Smooth muscle cell (in vitro differentiated cells): Measurements from ENCODE around the gene ABHD5. TPM values are rescaled to one million over a fixed set of nuclear protein-coding genes. Genes with fewer than 3 reads are reported as not detected.

Experiments
- DNase-seq: peaks from one replicate; lab custom pipeline; 2025; ENCODE audit not compliant: unreplicated experiment; lab: John Stamatoyannopoulos, UW
- H2AFZ ChIP-seq: fragments of 200-600 bp; sonication (generic); 2 replicates; pipeline ENCODE4 v1.6.0; 2016; ENCODE audit warnings: antibody characterized with exemption, low read depth, mild to moderate bottlenecking
- H3F3A ChIP-seq: fragments of 200-600 bp; sonication (generic); 2 replicates; pipeline ENCODE4 v1.6.0; 2017; ENCODE audit warnings: antibody characterized with exemption, low read depth
- H3K27ac ChIP-seq: fragments of 200-600 bp; sonication (generic); 2 replicates; pipeline ENCODE4 v1.5.1; 2016; ENCODE audit warnings: low read depth, mild to moderate bottlenecking
- H3K27me3 ChIP-seq: fragments of 200-600 bp; sonication (generic); 2 replicates; pipeline ENCODE4 v1.6.1; 2016; ENCODE audit warnings: low read depth, mild to moderate bottlenecking
- H3K36me3 ChIP-seq: fragments of 200-600 bp; sonication (generic); 2 replicates; pipeline ENCODE4 v1.5.1; 2016; ENCODE audit warnings: low read depth
- H3K4me1 ChIP-seq: fragments of 200-600 bp; sonication (generic); 2 replicates; pipeline ENCODE4 v1.5.1; 2016; ENCODE audit warnings: low read depth
- H3K4me2 ChIP-seq: fragments of 200-600 bp; sonication (generic); 2 replicates; pipeline ENCODE4 v1.6.0; 2016; ENCODE audit warnings: mild to moderate bottlenecking
- H3K4me3 ChIP-seq: fragments of 200-600 bp; sonication (generic); 2 replicates; pipeline ENCODE4 v1.5.1; 2016; ENCODE audit warnings: mild to moderate bottlenecking
- H3K79me2 ChIP-seq: fragments of 200-600 bp; sonication (generic); 2 replicates; pipeline ENCODE4 v1.6.0; 2016; ENCODE audit warnings: low read depth, mild to moderate bottlenecking
- H3K9ac ChIP-seq: fragments of 200-600 bp; sonication (generic); 2 replicates; pipeline ENCODE4 v1.6.0; 2016; ENCODE audit warnings: low read depth
- H3K9me3 ChIP-seq: fragments of 200-600 bp; sonication (generic); replicated peaks from 2 replicates; pipeline ENCODE4 v1.5.1; 2016; ENCODE audit warnings: low read depth
- H4K20me1 ChIP-seq: fragments of 200-600 bp; sonication (generic); 2 replicates; pipeline ENCODE4 v1.6.0; 2016; ENCODE audit warnings: low read depth
- WGBS: methylation state at CpG from one replicate; pipeline ENCODE4 v1.1.7; 2016; ENCODE audit warnings: low lambda C conversion rate; 5-methylcytosine and 5-hydroxymethylcytosine counted together
- polyA plus RNA-seq: library from polyadenylated mRNA; unstranded; fragments of >200 nt; fragmentation: Nextera tagmentation; extraction: Ambion mirVana; gene quantifications from 2 replicates; pipeline ENCODE4 v1.2.1, GENCODE V29; 2016
- total RNA-seq: library from RNA; depleted of rRNA; stranded (reverse); fragments of >200 nt; gene quantifications from 2 replicates; pipeline ENCODE4 v1.2.3, GENCODE V29; 2014
- TF ChIP-seq, protein P1 (sequence below): fragments of 200-600 bp; sonication (generic); IDR thresholded peaks from 2 replicates; pipeline ENCODE4 v1.5.1; 2017; ENCODE audit warnings: borderline replicate concordance, mild to moderate bottlenecking, antibody characterized with exemption; ENCODE audit not compliant: insufficient read depth, poor library complexity, severe bottlenecking

ABHD5 gene
- total and polyA plus RNA-seq, 2 experiments from 2014 or later, result 8.6 to 9.3 TPM

DNA sequence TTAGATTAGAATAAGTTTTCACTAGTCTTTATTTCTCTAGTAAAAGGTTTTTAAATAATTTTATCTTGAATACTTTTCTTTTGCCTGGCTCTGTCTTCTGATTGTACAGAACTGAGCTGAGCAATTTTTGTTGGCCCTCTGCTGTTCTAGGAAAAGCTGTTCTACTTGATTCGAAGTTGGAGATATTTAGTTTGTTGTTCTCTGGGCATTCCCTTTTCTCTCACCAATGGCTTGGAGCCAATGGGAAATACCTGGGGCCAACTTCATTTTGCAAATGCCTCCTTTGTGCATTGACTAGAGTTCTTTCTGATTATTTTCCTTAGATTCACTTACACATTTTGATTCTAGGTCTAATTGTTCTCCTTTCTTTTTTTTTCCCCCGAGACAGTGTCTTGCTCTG, 16.5 kb downstream of the ABHD5 start:
- H3K27me3 ChIP-seq, result no peaks in the 10 kb centered on the region
- TF ChIP-seq, protein P1, sequence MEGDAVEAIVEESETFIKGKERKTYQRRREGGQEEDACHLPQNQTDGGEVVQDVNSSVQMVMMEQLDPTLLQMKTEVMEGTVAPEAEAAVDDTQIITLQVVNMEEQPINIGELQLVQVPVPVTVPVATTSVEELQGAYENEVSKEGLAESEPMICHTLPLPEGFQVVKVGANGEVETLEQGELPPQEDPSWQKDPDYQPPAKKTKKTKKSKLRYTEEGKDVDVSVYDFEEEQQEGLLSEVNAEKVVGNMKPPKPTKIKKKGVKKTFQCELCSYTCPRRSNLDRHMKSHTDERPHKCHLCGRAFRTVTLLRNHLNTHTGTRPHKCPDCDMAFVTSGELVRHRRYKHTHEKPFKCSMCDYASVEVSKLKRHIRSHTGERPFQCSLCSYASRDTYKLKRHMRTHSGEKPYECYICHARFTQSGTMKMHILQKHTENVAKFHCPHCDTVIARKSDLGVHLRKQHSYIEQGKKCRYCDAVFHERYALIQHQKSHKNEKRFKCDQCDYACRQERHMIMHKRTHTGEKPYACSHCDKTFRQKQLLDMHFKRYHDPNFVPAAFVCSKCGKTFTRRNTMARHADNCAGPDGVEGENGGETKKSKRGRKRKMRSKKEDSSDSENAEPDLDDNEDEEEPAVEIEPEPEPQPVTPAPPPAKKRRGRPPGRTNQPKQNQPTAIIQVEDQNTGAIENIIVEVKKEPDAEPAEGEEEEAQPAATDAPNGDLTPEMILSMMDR, result no peak
- no peaks in the 10 kb centered on the region for H3F3A ChIP-seq
- 78% methylated on average over 2 of the region's 2 CpGs for whole genome bisulfite sequencing
- no peaks in the 10 kb centered on the region for H3K79me2 ChIP-seq
- H3K9ac ChIP-seq, result no peak overlapping the region
- DNase-seq, result no peak
- peaks cover 2% of the 10 kb centered on the region for H3K36me3 ChIP-seq
- H4K20me1 ChIP-seq, result no peaks in the 10 kb centered on the region
- no peaks in the 10 kb centered on the region for H3K4me1 ChIP-seq
- H3K9me3 ChIP-seq, result no peaks in the 10 kb centered on the region
- no peak overlapping the region for H3K4me3 ChIP-seq
- no peak overlapping the region for H2AFZ ChIP-seq
- peak overlapping the region; percentile 46 for H3K27ac ChIP-seq
- H3K4me2 ChIP-seq, result no peak overlapping the region

DNA sequence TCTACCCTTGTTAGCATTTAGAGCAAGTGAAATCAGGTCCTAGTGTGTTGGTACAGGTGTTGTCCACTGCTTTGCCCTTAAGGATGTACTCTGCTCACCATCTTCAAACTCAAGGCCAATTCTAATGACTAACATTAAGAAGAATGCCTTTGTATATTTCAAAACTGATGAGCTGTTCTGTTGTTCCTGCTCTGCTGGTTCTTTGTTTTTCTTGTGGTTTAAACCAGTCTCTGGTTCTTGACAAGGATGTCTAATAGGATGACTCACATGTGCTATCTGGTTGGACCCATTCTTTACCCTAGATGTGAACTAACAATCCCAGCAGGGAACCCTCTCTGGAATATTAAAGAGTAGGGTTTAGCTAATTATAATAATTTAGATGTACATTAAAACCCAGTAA, 17.3 kb downstream of the ABHD5 start:
- Histone ChIP-seq H4K20me1 (no peaks in the 10 kb centered on the region), H3K4me2 (no peak overlapping the region), H2AFZ (no peak overlapping the region), H3K4me1 (no peaks in the 10 kb centered on the region), H3K4me3 (no peak overlapping the region), H3F3A (no peaks in the 10 kb centered on the region), H3K79me2 (no peaks in the 10 kb centered on the region), H3K9me3 (no peaks in the 10 kb centered on the region), H3K9ac (no peak overlapping the region), H3K36me3 (no peaks in the 10 kb centered on the region), H3K27ac (peak overlapping the region; percentile 46), H3K27me3 (no peaks in the 10 kb centered on the region)
- TF ChIP-seq, protein P1, result no peak
- DNase-seq, result no peak

DNA sequence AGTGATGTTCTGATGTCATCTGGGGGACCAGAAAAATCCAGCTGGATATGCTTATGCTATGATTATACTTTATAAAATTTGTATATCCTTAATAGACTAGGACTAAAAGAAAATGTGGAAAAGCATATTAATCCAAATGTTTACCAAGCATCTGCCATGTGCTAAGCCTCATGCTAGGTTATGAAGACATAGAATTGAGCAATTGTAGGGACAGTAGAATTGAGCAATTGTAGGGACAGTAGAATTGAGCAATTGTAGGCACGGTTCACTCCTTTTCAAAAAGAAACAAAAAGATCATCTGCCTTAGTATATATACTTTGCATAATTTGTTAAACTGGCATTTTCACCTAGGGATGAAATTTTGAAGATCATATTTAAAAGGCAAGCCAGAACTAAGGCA, 18.3 kb downstream of the ABHD5 start:
- TF ChIP-seq, protein P1, result no peak
- Histone ChIP-seq H2AFZ (no peak overlapping the region), H3K4me3 (no peak overlapping the region), H3K36me3 (no peaks in the 10 kb centered on the region), H3K79me2 (no peaks in the 10 kb centered on the region), H3K4me2 (no peak overlapping the region), H3K27ac (peak overlapping the region; percentile 45), H3K9ac (no peak overlapping the region), H3K4me1 (no peaks in the 10 kb centered on the region), H3K27me3 (no peaks in the 10 kb centered on the region), H3K9me3 (no peaks in the 10 kb centered on the region), H3F3A (no peaks in the 10 kb centered on the region), H4K20me1 (no peaks in the 10 kb centered on the region)
- DNase-seq, result no peak
- WGBS, result 30% methylated on average over 1 of the region's 1 CpG

DNA sequence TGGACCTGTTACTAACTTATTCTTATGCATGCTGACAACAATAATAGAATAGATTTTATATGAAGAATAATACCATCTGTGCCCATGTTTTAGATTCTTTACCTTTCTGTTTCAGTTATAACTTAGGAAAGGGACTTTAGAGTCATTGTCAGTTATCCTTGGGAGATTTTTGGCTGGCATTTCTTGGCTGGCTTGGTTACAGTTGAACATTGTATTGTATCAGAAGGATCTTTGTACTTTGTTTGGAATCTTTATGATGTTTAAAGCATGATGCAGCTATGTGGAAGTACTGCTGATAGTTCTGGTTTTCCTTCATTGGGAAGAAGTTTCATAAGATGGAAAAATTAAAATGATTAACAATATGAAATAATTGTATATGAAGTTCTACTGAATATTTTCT, 19.9 kb downstream of the ABHD5 start:
- Histone ChIP-seq H3K4me3 (no peak overlapping the region), H3F3A (no peaks in the 10 kb centered on the region), H2AFZ (no peak overlapping the region), H4K20me1 (no peaks in the 10 kb centered on the region), H3K36me3 (no peaks in the 10 kb centered on the region), H3K27me3 (no peaks in the 10 kb centered on the region), H3K79me2 (no peaks in the 10 kb centered on the region), H3K9ac (no peak overlapping the region), H3K4me1 (no peaks in the 10 kb centered on the region), H3K9me3 (no peaks in the 10 kb centered on the region), H3K4me2 (no peak overlapping the region), H3K27ac (no peak overlapping the region)
- TF ChIP-seq, protein P1, result no peak
- DNase-seq, result no peak
